Left ventricle myocardium inferior (tissue), 1 donor: ENCODE results near the gene SPOCK3. TPM values are rescaled to one million over a fixed set of nuclear protein-coding genes. Genes with fewer than 3 reads are reported as not detected.
A peak's percentile ranks its signal among the peaks of the same experiment; 100 is the strongest.

Source experiments
- DNase-seq: peaks from one replicate; pipeline ENCODE4 v3.0.0-alpha.2; 2020
- H3K27ac ChIP-seq: fragments of 200-600 bp; replicated peaks from 2 replicates; pipeline ENCODE4 v1.8.0; 2021
- H3K27me3 ChIP-seq: fragments of 200-600 bp; 2 replicates; pipeline ENCODE4 v1.8.0; 2021; ENCODE audit warnings: low read depth
- H3K36me3 ChIP-seq: fragments of 200-600 bp; 2 replicates; pipeline ENCODE4 v1.8.0; 2021
- H3K4me1 ChIP-seq: fragments of 200-600 bp; 2 replicates; pipeline ENCODE4 v1.8.0; 2021
- H3K4me3 ChIP-seq: fragments of 200-600 bp; 2 replicates; pipeline ENCODE4 v1.8.0; 2021; ENCODE audit warnings: mild to moderate bottlenecking, moderate library complexity
- H3K9me3 ChIP-seq: fragments of 200-600 bp; replicated peaks from 2 replicates; pipeline ENCODE4 v1.8.0; 2021
- intact Hi-C: fragments of 100-400 bp; cut with micrococcal nuclease; formaldehyde crosslinking; loops from one replicate; pipeline ENCODE4 v1.11.0; 2022
- total RNA-seq: library from RNA; stranded (reverse); fragmentation: NEBNext Ultra II Directional; extraction: Animal tissue kit (Norgen Biotek cat#: 25700); gene quantifications from one replicate; pipeline ENCODE4 v1.2.1, GENCODE V29; 2021
- TF ChIP-seq, protein P1 (sequence below): fragments of 200-600 bp; IDR thresholded peaks from 2 replicates; pipeline ENCODE4 v1.8.0; 2021; ENCODE audit warnings: antibody characterized with exemption, mild to moderate bottlenecking, borderline replicate concordance
- donor health status: DM: no; HTN: yes; CAD: no; lungs with severe emphysema.

Gene SPOCK3
- total RNA-seq, 1 donor from 2014 or later = 0.22 TPM

DNA sequence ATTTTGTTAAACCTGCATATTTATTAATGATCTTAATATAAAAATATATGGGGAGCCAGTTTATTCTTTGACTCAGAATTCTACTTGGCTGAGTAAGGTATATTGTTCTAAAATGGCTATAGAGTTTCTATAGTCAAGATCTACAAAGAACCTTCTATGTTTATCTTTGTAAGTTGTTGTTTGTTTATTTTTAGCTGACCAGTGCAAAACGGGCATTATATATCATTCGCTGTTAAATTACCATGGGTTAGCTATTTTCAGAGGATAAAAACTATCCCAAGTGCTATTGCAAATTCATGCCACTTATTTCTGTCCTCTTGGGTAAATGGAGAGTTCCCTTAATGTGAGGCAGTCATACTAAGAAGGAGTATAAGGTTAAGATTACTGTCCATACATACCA lies 5.3 kb upstream of the SPOCK3 start:
- H3K27ac ChIP-seq = no peak overlapping the region
- H3K9me3 ChIP-seq = peaks cover 5% of the 10 kb centered on the region
- TF ChIP-seq, protein P1, sequence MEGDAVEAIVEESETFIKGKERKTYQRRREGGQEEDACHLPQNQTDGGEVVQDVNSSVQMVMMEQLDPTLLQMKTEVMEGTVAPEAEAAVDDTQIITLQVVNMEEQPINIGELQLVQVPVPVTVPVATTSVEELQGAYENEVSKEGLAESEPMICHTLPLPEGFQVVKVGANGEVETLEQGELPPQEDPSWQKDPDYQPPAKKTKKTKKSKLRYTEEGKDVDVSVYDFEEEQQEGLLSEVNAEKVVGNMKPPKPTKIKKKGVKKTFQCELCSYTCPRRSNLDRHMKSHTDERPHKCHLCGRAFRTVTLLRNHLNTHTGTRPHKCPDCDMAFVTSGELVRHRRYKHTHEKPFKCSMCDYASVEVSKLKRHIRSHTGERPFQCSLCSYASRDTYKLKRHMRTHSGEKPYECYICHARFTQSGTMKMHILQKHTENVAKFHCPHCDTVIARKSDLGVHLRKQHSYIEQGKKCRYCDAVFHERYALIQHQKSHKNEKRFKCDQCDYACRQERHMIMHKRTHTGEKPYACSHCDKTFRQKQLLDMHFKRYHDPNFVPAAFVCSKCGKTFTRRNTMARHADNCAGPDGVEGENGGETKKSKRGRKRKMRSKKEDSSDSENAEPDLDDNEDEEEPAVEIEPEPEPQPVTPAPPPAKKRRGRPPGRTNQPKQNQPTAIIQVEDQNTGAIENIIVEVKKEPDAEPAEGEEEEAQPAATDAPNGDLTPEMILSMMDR = no peak

DNA sequence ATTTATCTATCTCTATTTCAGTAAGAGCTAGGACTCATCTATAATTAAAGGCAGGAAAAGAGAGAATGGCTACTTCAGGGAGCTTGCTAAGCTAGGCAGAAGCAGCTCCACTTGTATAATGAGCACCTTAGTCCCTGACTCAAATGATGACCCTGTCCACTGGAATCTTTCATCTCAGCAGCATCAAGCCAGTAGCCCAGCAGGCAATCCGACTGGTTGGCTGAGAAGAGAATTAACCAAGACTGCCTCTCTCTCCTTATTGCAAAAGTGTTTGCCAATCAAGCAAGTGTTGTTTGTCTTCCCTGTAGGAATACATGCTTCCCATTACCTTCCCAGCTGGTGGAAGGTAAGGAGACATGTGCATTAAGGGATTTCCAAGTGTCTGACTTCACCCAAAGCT lies 3.9 kb upstream of the SPOCK3 start:
- no peaks in the 10 kb centered on the region for H3K36me3 ChIP-seq
- H3K27ac ChIP-seq = no peak overlapping the region
- no peak for DNase-seq
- TF ChIP-seq, protein P1 = no peak
- H3K4me3 ChIP-seq = no peak overlapping the region
- intact Hi-C loops = no loop called here
- H3K4me1 ChIP-seq = peaks cover 14% of the 10 kb centered on the region
- peaks cover 50% of the 10 kb centered on the region for H3K27me3 ChIP-seq
- no peaks in the 10 kb centered on the region for H3K9me3 ChIP-seq

More for the DNA sequence above, 5.3 kb upstream of the SPOCK3 start:
- Histone ChIP-seq H3K4me1 (peaks cover 3% of the 10 kb centered on the region), H3K36me3 (no peaks in the 10 kb centered on the region), H3K4me3 (no peak overlapping the region), H3K27me3 (peaks cover 36% of the 10 kb centered on the region)
- intact Hi-C loops = no loop called here
- DNase-seq = no peak

DNA sequence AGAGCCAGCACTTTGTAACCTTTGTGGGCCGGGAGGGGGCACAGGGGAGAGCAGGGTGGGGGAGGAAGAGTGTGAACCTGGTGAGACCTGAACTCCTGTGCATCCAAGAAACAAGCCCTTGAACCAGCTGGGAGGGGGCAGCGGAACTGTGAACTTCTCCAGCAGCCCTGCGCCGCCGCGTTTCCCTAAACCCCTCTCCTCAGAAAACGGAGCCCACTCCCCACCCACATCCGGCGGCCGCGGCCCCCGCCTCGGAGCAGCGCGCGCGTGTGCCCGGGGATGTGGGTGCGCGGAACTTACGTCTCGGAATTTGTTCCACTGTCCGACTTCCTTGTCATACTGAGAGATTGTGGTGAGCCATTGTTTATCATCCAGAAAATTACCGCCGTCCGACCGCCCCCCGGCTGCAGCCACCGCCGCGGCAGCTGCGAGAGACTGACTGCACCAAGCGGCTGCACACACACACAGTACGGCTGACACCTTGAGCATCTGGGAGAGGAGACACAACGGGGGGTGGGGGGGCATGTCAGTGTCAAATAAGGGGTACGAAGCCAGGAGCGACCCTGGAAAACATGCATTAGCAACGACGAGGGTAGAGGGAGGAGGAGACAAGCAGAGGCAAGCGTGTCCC lies 494 bp downstream of the SPOCK3 start:
- intact Hi-C loops = no loop called here
- H3K27ac ChIP-seq = no peak overlapping the region
- no peaks in the 10 kb centered on the region for H3K9me3 ChIP-seq
- TF ChIP-seq, protein P1 = no peak
- no peaks in the 10 kb centered on the region for H3K36me3 ChIP-seq
- H3K27me3 ChIP-seq = peaks cover 57% of the 10 kb centered on the region
- peaks cover 14% of the 10 kb centered on the region for H3K4me1 ChIP-seq
- H3K4me3 ChIP-seq = peak overlapping the region; percentile 65
- no peak for DNase-seq

DNA sequence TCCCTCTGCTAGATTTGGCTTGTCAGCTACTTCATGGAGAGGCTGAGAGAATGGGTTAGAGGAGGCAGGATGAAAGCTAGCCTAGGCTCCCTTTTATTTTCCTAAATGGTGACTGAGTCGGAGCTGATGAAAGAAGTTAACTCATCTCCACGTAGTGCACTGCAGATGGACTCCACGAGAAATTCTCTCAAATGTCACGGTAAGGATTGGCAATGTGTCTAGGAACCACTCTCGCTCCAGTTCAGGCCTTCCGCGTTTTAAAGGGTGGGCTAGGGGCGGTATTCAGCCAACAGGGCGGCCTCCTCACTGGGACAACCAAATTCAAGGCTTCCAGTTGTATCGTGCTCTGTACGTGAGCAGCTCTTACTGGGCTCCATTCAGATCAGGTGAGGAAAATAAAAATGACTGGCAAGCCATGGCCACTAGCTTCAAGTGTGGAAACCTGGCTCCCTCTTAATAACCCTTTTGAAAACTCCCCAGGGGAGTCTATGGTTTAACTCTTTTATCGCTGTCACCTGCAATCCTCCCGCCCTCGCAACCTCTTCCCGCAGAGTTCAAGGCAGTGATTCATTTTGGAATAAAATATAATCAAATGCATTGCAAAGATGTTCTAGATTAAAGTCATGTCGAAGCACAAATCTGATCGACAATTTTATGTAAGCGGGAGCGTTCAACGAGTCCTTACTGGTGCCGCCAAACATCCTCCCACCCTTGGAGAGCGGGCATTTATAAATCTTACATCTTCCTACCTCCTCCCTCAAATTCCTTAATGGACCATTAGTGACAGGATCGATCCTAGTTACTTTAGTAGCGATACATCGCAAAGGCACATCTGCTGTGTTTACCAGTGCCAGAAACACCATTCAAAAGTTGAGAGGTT lies 1.2 kb downstream of the SPOCK3 start:
- H3K9me3 ChIP-seq = no peaks in the 10 kb centered on the region
- intact Hi-C loops = no loop called here
- H3K36me3 ChIP-seq = no peaks in the 10 kb centered on the region
- H3K4me1 ChIP-seq = peaks cover 14% of the 10 kb centered on the region
- TF ChIP-seq, protein P1 = no peak
- H3K27me3 ChIP-seq = peaks cover 53% of the 10 kb centered on the region
- peak overlapping the region; percentile 65 for H3K4me3 ChIP-seq
- DNase-seq = no peak
- no peak overlapping the region for H3K27ac ChIP-seq

DNA sequence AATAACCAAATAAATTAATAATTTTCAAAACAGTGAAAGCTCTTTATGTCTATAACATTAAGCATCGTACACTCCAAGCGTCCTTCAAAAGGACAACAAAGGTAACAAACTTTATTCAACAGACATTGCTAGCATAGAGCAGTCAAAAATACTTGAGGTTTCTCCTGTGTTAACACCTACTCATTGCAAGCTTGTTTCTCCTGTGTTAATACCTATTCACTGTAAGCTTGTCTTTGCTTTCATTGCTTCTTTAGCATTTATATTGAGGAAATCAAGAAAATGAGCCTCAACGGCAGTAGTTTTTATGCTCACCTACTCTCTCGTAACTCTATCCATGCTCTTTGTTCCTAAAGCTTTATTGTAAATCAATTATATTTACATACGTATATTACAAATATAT lies 3.5 kb downstream of the SPOCK3 start:
- no peak for DNase-seq
- Histone ChIP-seq H3K27ac (no peak overlapping the region), H3K9me3 (no peaks in the 10 kb centered on the region), H3K4me3 (no peak overlapping the region), H3K27me3 (peaks cover 33% of the 10 kb centered on the region), H3K4me1 (peaks cover 14% of the 10 kb centered on the region), H3K36me3 (no peaks in the 10 kb centered on the region)
- TF ChIP-seq, protein P1 = no peak
- intact Hi-C loops = no loop called here
